GM12878 (cell line): ENCODE measurements around the gene IL22. TPM values are rescaled to one million over a fixed set of nuclear protein-coding genes. Genes with fewer than 3 reads are reported as not detected.

ENCODE experiments used
- ATAC-seq: fragments of 200-7000 bp; cut with Tn5 transposase; 3 replicates; pipeline ENCODE4 v1.9.1; 2020; ENCODE audit warnings: mild to moderate bottlenecking, moderate library complexity
- BruUV-seq: library from RNA; stranded (reverse); fragments of 400-500 nt; replicated peaks from 2 replicates; lab custom pipeline; 2021; lab: Mats Ljungman, UMichigan
- CTCF ChIA-PET: fragments of 300-600 bp; sonication (Branson Sonifier 250); formaldehyde crosslinking; extraction: SDS; loops from one replicate; lab custom pipeline; 2021; ENCODE audit warnings: inconsistent platforms; lab: Yijun Ruan, JAX
- POLR2A ChIA-PET: fragments of 350-600 bp; formaldehyde crosslinking; extraction: SDS; loops from one replicate; lab custom pipeline; 2021; ENCODE audit warnings: inconsistent platforms; lab: Charles Lee
- RAD21 ChIA-PET: fragments of 300-600 bp; sonication (Branson Sonifier 250); formaldehyde crosslinking; loops from one replicate; lab custom pipeline; 2023; ENCODE audit warnings: antibody characterized with exemption; ENCODE audit not compliant: unreplicated experiment; lab: Charles Lee
- SMC1A ChIA-PET: fragments of 300-600 bp; sonication (Branson Sonifier 250); formaldehyde crosslinking; loops from one replicate; lab custom pipeline; 2023; ENCODE audit not compliant: unreplicated experiment, uncharacterized antibody; lab: Charles Lee
- DNase-seq: peaks from one replicate; pipeline ENCODE4 v3.0.0-alpha.2; 2011; ENCODE audit warnings: low read depth, low spot score
- FAIRE-seq: peaks from 3 replicates; lab custom pipeline; 2011; peaks lifted over from hg19 to GRCh38; lab: Jason Lieb, UNC
- H2AFZ ChIP-seq: 2 replicates; pipeline ENCODE4 v1.6.0; 2011; ENCODE audit warnings: low read depth, low read length, control low read depth; ENCODE audit not compliant: control insufficient read depth
- H3K27ac ChIP-seq: 2 replicates; pipeline ENCODE4 v1.5.1; 2011; ENCODE audit warnings: control low read depth; ENCODE audit not compliant: control insufficient read depth, insufficient read depth
- H3K27me3 ChIP-seq, 2 experiments: replicated peaks in 1 of 2; 2 replicates each; pipeline versions ENCODE4 v1.6.0 to v1.6.1; 2011; ENCODE audit warnings: low read length in 1 of 2; ENCODE audit not compliant: control insufficient read depth in 2 of 2, insufficient read depth in 2 of 2
- H3K36me3 ChIP-seq, 2 experiments: 2 replicates each; pipeline ENCODE4 v1.5.1; 2011; ENCODE audit warnings: low read length in 1 of 2; ENCODE audit not compliant: control insufficient read depth in 2 of 2, insufficient read depth in 2 of 2
- H3K4me1 ChIP-seq: 2 replicates; pipeline ENCODE4 v1.6.1; 2011; ENCODE audit warnings: mild to moderate bottlenecking, low read length, moderate library complexity, mixed read lengths; ENCODE audit not compliant: control insufficient read depth, insufficient read depth
- H3K4me2 ChIP-seq: 2 replicates; pipeline ENCODE4 v1.6.0; 2011; ENCODE audit warnings: control low read depth; ENCODE audit not compliant: control insufficient read depth, insufficient read depth
- H3K4me3 ChIP-seq: fragments of 200-600 bp; sonication (generic); 2 replicates; pipeline ENCODE4 v1.5.1; 2016
- H3K79me2 ChIP-seq: 2 replicates; pipeline ENCODE4 v1.6.0; 2011; ENCODE audit warnings: low read length; ENCODE audit not compliant: control insufficient read depth, insufficient read depth
- H3K9ac ChIP-seq: 2 replicates; pipeline ENCODE4 v1.8.0; 2011; ENCODE audit warnings: low read length, control low read depth, mixed read lengths; ENCODE audit not compliant: control insufficient read depth, insufficient read depth
- H3K9me3 ChIP-seq: replicated peaks from 3 replicates; pipeline ENCODE4 v1.5.1; 2011; ENCODE audit warnings: mild to moderate bottlenecking, low read length; ENCODE audit not compliant: control insufficient read depth, insufficient read depth
- H4K20me1 ChIP-seq: 2 replicates; pipeline ENCODE4 v1.6.0; 2011; ENCODE audit not compliant: control insufficient read depth, insufficient read depth
- BCLAF1 ChIP-seq: fragments of 450-650 bp; IDR thresholded peaks from 2 replicates; pipeline ENCODE4 v1.6.1; 2017; ENCODE audit warnings: antibody characterized with exemption, mild to moderate bottlenecking, moderate library complexity
- CBX3 ChIP-seq: fragments of 200-600 bp; sonication (generic); IDR thresholded peaks from 2 replicates; pipeline ENCODE4 v1.6.1; 2016; ENCODE audit warnings: low read depth, borderline replicate concordance
- EGR1 ChIP-seq, 2 experiments: IDR thresholded peaks; 1 replicate in 1 of 2; 2 replicates in 1 of 2; pipeline ENCODE4 v1.6.1; 2011 to 2012; ENCODE audit warnings: low read depth in 2 of 2, low read length in 2 of 2, borderline replicate concordance in 1 of 2, mild to moderate bottlenecking in 1 of 2, moderate library complexity in 1 of 2
- NFXL1 ChIP-seq: fragments of 450-650 bp; IDR thresholded peaks from 2 replicates; pipeline ENCODE4 v1.6.1; 2017; ENCODE audit warnings: antibody characterized with exemption, mild to moderate bottlenecking, borderline replicate concordance
- NFYA ChIP-seq: IDR thresholded peaks from 2 replicates; pipeline ENCODE4 v1.6.1; 2011; ENCODE audit warnings: low read depth, mild to moderate bottlenecking, low read length, improper control_type of control experiment, borderline replicate concordance
- RB1 ChIP-seq: fragments of 450-650 bp; formaldehyde crosslinking; IDR thresholded peaks from 2 replicates; pipeline ENCODE4 v1.6.1; 2017; ENCODE audit warnings: mild to moderate bottlenecking, borderline replicate concordance
- REST ChIP-seq: IDR thresholded peaks from 2 replicates; pipeline ENCODE4 v1.6.1; 2012; ENCODE audit warnings: mild to moderate bottlenecking, low read depth, low read length
- TAF1 ChIP-seq: IDR thresholded peaks from 2 replicates; pipeline ENCODE4 v1.6.1; 2011; ENCODE audit warnings: mild to moderate bottlenecking, low read depth, low read length, borderline replicate concordance
- TCF7 ChIP-seq: IDR thresholded peaks from 2 replicates; pipeline ENCODE4 v1.6.1; 2014; ENCODE audit warnings: antibody characterized with exemption, borderline replicate concordance
- ZBED1 ChIP-seq: IDR thresholded peaks from 2 replicates; pipeline ENCODE4 v1.6.1; 2016; ENCODE audit warnings: borderline replicate concordance
- WGBS: methylation state at CpG from one replicate; pipeline ENCODE4 v1.1.6; 2016; ENCODE audit warnings: low lambda C conversion rate; ENCODE audit not compliant: insufficient replicate concordance, insufficient coverage; ENCODE audit errors: missing lambda C conversion rate; 5-methylcytosine and 5-hydroxymethylcytosine counted together
- in situ Hi-C: fragments of 300-500 bp; cut with MboI; formaldehyde crosslinking; loops from 9 replicates; pipeline ENCODE4 v1.14.3; 2018; ENCODE audit warnings: mixed read lengths
- intact Hi-C: fragments of 100-400 bp; cut with micrococcal nuclease; formaldehyde crosslinking; loops from one replicate; pipeline ENCODE4 v1.14.2; 2022; ENCODE audit not compliant: unreplicated experiment
- polyA plus RNA-seq, 11 experiments: library from polyadenylated mRNA; depleted of rRNA in 4 of 11; unstranded in 6 of 11; stranded (reverse) in 5 of 11; fragments of >200 nt; fragmentation: Nextera tagmentation in 4 of 11; fragmentation: Illumina TruSeq in 1 of 11; extraction: Ambion mirVana in 4 of 11; extraction: Trizol in 1 of 11; gene quantifications; 1 replicate in 1 of 11; 2 replicates in 10 of 11; pipeline versions ENCODE4 v1.2.1 to v1.2.3, GENCODE V29; 2011 to 2016; ENCODE audit warnings: inconsistent platforms in 2 of 11, missing spikeins in 2 of 11, low read depth in 1 of 11
- total RNA-seq, 4 experiments: library from RNA; depleted of rRNA in 3 of 4; stranded (reverse); fragments of >200 nt in 3 of 4; fragmentation: Illumina TruSeq in 1 of 4; extraction: Trizol in 1 of 4; gene quantifications; 2 replicates each; pipeline versions ENCODE4 v1.2.1 to v1.2.3, GENCODE V29; 2013 to 2021
- TF ChIP-seq, protein P1 (sequence below): fragments of 450-650 bp; formaldehyde crosslinking; IDR thresholded peaks from 2 replicates; pipeline ENCODE4 v1.4.0; 2020; ENCODE audit warnings: mild to moderate bottlenecking, moderate library complexity
- TF ChIP-seq, protein P2 (sequence below): IDR thresholded peaks from 2 replicates; pipeline ENCODE4 v1.6.1; 2011; ENCODE audit warnings: borderline replicate concordance, low read depth, mild to moderate bottlenecking, moderate library complexity, mixed read lengths, low read length; ENCODE audit not compliant: insufficient read depth; ENCODE audit errors: extremely low read length

IL22 gene
- total and polyA plus RNA-seq, 10 of the 15 experiments (the other 5 are each of a cell fraction or from before 2014, with no cell fraction given): not detected

DNA sequence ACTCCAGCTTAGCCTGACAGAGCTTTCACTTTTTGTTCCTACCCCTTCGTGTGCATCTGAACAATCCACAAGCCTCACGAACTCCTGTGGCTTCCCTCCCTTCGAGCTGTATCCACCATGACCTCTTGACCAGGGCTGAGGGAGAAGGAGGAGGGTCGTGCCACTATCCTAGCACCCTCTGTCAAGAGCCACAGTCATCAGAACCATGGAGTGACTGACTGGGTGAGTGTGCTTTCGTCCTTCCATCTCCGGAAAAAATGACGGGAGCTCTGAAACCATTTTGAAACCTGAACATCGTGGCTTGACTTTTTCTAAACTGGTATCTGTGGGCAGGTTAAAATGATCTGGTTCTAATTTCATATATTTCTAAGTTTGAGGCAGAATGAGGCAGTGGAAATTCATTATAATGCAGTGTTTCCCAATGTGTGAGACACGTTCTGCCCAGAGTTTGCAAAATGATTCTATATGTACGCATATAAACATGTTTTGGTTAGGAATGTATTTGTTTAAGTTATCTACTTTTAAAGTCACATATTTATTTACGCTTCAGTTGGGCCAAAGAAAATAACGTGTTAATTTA is 54.8 kb downstream of the IL22 start:
- no peak for FAIRE-seq
- POLR2A ChIA-PET: no interaction called here
- no peak overlapping the region for H2AFZ ChIP-seq
- no peaks in the 10 kb centered on the region for H4K20me1 ChIP-seq
- CTCF ChIA-PET: interaction anchor here (1.8 kb wide), 1 partner anchor 158 kb away, joined by 4 read pairs; no protein-coding TSS in a partner anchor
- SMC1A ChIA-PET: interaction anchor here (1.1 to 1.9 kb wide), 3 partner anchors 10 to 79 kb away, joined by 3 to 6 read pairs (median 3); no protein-coding TSS in a partner anchor
- ATAC-seq: no peak
- 44% methylated on average over 12 of the region's 12 CpGs for WGBS
- no peak overlapping the region for H3K9ac ChIP-seq
- H3K27me3 ChIP-seq: peaks cover 0 to 1% of the 10 kb centered on the region in 2 experiments; a peak in 1 of 4 replicates
- no peaks in the 10 kb centered on the region for H3K79me2 ChIP-seq
- in situ Hi-C loops (no loop called here), intact Hi-C loops (no loop called here)
- RAD21 ChIA-PET: no interaction called here
- no peak overlapping the region for H3K4me2 ChIP-seq
- no peak overlapping the region for H3K4me3 ChIP-seq
- no TSS peak for BruUV-seq
- no peaks in the 10 kb centered on the region; the same call in 2 of the 3 replicates for H3K9me3 ChIP-seq
- no peaks in the 10 kb centered on the region for H3K4me1 ChIP-seq
- H3K36me3 ChIP-seq: no peaks in the 10 kb centered on the region
- H3K27ac ChIP-seq: no peak overlapping the region
- DNase-seq: no peak
- TF ChIP-seq EGR1 (IDR thresholded peaks at IDR 0.05; ENCODE audit: borderline replicate concordance in 1 of 2, low read depth in 2 of 2, low read length in 2 of 2) (no peak), RB1 (no peak), CBX3 (no peak), ZBED1 (no peak), REST (no peak), TAF1 (no peak), BCLAF1 (no peak), TCF7 (no peak), NFYA (no peak), NFXL1 (no peak)
- TF ChIP-seq, protein P1, sequence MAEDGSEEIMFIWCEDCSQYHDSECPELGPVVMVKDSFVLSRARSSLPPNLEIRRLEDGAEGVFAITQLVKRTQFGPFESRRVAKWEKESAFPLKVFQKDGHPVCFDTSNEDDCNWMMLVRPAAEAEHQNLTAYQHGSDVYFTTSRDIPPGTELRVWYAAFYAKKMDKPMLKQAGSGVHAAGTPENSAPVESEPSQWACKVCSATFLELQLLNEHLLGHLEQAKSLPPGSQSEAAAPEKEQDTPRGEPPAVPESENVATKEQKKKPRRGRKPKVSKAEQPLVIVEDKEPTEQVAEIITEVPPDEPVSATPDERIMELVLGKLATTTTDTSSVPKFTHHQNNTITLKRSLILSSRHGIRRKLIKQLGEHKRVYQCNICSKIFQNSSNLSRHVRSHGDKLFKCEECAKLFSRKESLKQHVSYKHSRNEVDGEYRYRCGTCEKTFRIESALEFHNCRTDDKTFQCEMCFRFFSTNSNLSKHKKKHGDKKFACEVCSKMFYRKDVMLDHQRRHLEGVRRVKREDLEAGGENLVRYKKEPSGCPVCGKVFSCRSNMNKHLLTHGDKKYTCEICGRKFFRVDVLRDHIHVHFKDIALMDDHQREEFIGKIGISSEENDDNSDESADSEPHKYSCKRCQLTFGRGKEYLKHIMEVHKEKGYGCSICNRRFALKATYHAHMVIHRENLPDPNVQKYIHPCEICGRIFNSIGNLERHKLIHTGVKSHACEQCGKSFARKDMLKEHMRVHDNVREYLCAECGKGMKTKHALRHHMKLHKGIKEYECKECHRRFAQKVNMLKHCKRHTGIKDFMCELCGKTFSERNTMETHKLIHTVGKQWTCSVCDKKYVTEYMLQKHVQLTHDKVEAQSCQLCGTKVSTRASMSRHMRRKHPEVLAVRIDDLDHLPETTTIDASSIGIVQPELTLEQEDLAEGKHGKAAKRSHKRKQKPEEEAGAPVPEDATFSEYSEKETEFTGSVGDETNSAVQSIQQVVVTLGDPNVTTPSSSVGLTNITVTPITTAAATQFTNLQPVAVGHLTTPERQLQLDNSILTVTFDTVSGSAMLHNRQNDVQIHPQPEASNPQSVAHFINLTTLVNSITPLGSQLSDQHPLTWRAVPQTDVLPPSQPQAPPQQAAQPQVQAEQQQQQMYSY: no peak
- TF ChIP-seq, protein P2, sequence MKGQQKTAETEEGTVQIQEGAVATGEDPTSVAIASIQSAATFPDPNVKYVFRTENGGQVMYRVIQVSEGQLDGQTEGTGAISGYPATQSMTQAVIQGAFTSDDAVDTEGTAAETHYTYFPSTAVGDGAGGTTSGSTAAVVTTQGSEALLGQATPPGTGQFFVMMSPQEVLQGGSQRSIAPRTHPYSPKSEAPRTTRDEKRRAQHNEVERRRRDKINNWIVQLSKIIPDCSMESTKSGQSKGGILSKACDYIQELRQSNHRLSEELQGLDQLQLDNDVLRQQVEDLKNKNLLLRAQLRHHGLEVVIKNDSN: no peak
